Measurements from ENCODE around the gene NKAIN1. TPM values are rescaled to one million over a fixed set of nuclear protein-coding genes. Genes with fewer than 3 reads are reported as not detected.

The NKAIN1 gene
- total RNA-seq, 1 donor from 2014 or later: not detected

- no peak for TF ChIP-seq CTCF (IDR thresholded peaks at IDR 0.05)
Observed at GRCh38 chr1:31193729-31194128, 46.0 kb downstream of the NKAIN1 start.

GRCh38 chr1:31191281-31191680, 48.4 kb downstream of the NKAIN1 start:
- DNase-seq (no peak), ATAC-seq (no peak)
- intact Hi-C loops (cut with DNase I): no loop called here
- TF ChIP-seq CTCF (IDR thresholded peaks at IDR 0.05): no peak
- no peak overlapping the region for H3K4me3 ChIP-seq
- no peaks in the 10 kb centered on the region for H3K4me1 ChIP-seq
- H3K27me3 ChIP-seq: no peaks in the 10 kb centered on the region
- no peak overlapping the region for H3K27ac ChIP-seq
- no peaks in the 10 kb centered on the region for H3K36me3 ChIP-seq
- no peaks in the 10 kb centered on the region for H3K9me3 ChIP-seq

More at GRCh38 chr1:31193729-31194128, 46.0 kb downstream of the NKAIN1 start:
- no peak for ATAC-seq
- H3K9me3 ChIP-seq: no peaks in the 10 kb centered on the region
- no peaks in the 10 kb centered on the region for H3K27me3 ChIP-seq
- intact Hi-C loops (cut with DNase I): no loop called here
- H3K4me1 ChIP-seq: no peaks in the 10 kb centered on the region
- DNase-seq: no peak
- no peaks in the 10 kb centered on the region for H3K36me3 ChIP-seq
- H3K27ac ChIP-seq: no peak overlapping the region
- no peak overlapping the region for H3K4me3 ChIP-seq

- Histone ChIP-seq H3K4me1 (no peaks in the 10 kb centered on the region), H3K27ac (no peak overlapping the region), H3K9me3 (no peaks in the 10 kb centered on the region), H3K27me3 (no peaks in the 10 kb centered on the region), H3K4me3 (no peak overlapping the region), H3K36me3 (no peaks in the 10 kb centered on the region)
- intact Hi-C loops (cut with DNase I): no loop called here
- TF ChIP-seq CTCF (IDR thresholded peaks at IDR 0.05): no peak
- no peak for DNase-seq
- ATAC-seq: no peak
Observed at GRCh38 chr1:31189696-31190674, 49.7 kb downstream of the NKAIN1 start.

GRCh38 chr1:31183927-31184554, 55.6 kb downstream of the NKAIN1 start:
- Histone ChIP-seq H3K9me3 (no peaks in the 10 kb centered on the region), H3K4me1 (peaks cover 14% of the 10 kb centered on the region), H3K27me3 (peaks cover 17% of the 10 kb centered on the region), H3K36me3 (no peaks in the 10 kb centered on the region), H3K27ac (no peak overlapping the region), H3K4me3 (no peak overlapping the region)
- no peak for DNase-seq
- ATAC-seq: peak; percentile 19
- intact Hi-C loops (cut with DNase I): no loop called here
- peak; percentile 69 for TF ChIP-seq CTCF (IDR thresholded peaks at IDR 0.05)

- intact Hi-C loops (cut with DNase I): no loop called here
- no peak overlapping the region for H3K27ac ChIP-seq
- no peak overlapping the region for H3K4me3 ChIP-seq
- H3K4me1 ChIP-seq: peaks cover 14% of the 10 kb centered on the region
- DNase-seq (no peak), ATAC-seq (no peak)
- TF ChIP-seq CTCF (IDR thresholded peaks at IDR 0.05): no peak
- H3K27me3 ChIP-seq: peaks cover 17% of the 10 kb centered on the region
- no peaks in the 10 kb centered on the region for H3K36me3 ChIP-seq
- H3K9me3 ChIP-seq: no peaks in the 10 kb centered on the region
Observed at GRCh38 chr1:31183126-31183525, 56.6 kb downstream of the NKAIN1 start.
